GM10266 (cell line): Measurements from ENCODE around the gene MTNR1B.

Source experiments
- DNase-seq: peaks from one replicate; pipeline ENCODE4 v3.0.0; 2012; ENCODE audit errors: extremely low spot score
- TF ChIP-seq, protein P1 (sequence below): IDR thresholded peaks from 2 replicates; pipeline ENCODE4 v1.5.1; 2012; ENCODE audit warnings: mild to moderate bottlenecking, low read depth; ENCODE audit not compliant: control insufficient read depth, insufficient read depth; ENCODE audit errors: missing control alignments

The MTNR1B gene

DNA sequence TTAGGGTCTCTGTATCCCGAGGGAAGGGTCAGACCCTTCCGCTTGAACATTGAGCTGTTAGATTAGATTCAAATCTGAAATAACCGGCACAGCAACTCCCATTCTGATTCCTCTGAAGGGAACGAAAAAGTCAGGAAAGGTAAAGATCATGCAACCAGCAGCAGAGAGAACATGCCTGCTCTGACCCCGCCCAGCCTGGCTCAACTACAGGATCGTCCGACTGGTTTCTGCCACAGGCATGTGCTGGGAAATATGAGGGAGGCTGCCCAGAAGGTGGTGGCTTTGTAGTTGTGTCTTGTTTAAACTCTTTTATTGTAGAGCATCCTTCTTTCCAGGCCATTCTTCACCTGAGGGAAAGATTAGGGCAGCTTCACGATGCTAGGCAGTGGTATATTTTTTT, 5.0 kb upstream of the MTNR1B start:
- no peak for DNase-seq
- TF ChIP-seq, protein P1, sequence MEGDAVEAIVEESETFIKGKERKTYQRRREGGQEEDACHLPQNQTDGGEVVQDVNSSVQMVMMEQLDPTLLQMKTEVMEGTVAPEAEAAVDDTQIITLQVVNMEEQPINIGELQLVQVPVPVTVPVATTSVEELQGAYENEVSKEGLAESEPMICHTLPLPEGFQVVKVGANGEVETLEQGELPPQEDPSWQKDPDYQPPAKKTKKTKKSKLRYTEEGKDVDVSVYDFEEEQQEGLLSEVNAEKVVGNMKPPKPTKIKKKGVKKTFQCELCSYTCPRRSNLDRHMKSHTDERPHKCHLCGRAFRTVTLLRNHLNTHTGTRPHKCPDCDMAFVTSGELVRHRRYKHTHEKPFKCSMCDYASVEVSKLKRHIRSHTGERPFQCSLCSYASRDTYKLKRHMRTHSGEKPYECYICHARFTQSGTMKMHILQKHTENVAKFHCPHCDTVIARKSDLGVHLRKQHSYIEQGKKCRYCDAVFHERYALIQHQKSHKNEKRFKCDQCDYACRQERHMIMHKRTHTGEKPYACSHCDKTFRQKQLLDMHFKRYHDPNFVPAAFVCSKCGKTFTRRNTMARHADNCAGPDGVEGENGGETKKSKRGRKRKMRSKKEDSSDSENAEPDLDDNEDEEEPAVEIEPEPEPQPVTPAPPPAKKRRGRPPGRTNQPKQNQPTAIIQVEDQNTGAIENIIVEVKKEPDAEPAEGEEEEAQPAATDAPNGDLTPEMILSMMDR = no peak

DNA sequence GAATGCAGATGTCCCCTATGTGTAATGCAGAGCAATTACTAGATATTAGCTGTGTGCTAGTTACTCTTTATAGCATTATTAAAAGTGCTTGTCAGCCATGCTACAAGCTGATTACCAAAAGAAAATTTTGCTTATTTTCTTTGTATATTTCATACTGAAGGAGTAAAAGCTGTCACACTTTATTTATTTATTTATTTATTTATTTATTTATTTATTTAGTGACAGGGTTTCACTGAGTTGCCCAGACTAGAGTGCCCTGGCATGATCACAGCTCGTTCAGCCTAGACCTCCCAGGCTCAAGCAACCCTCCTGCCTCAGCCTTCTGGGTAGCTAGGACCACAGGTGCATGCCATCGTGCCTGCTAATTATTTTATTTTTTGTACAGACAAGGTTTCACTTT, 4.3 kb upstream of the MTNR1B start:
- TF ChIP-seq, protein P1 = no peak
- DNase-seq = no peak

DNA sequence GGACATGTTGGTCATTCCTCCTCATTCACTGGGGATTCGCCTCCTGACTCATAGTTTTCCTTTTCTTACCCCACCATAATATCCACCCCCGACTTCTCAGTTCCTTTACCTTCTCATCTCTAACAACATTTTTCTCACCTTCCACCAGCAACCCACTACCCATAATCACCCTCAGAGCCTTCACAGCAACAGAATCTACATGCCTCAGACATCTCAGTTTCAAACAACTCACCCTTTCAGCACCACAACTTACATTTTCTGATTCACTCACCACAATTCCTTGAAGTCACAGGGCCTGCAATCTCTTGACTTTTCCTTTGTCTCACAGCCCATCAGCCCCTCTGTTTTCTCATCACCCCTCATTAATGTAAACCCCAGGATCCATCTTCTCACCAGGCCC, 2.3 kb upstream of the MTNR1B start:
- TF ChIP-seq, protein P1 = no peak
- no peak for DNase-seq

DNA sequence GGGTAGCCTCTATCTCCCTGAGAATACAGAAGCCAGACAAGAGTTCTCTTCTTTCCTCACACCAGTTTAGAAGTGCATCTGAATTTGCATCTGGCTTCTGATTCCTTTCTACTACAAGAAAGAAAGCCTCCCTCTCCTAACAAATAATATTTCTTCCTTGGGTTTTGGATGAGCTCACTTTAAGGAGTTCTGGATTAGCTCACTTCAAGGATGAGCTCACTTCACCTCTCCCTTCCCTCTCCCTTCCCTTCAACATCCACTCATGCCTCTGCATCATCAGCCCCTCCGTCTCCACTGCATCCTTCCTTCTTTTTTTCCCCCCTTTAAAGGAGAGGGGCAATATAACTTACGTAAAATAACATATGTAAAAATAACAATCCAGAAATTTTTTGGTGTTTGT, 1.6 kb upstream of the MTNR1B start:
- DNase-seq = no peak
- TF ChIP-seq, protein P1 = no peak

DNA sequence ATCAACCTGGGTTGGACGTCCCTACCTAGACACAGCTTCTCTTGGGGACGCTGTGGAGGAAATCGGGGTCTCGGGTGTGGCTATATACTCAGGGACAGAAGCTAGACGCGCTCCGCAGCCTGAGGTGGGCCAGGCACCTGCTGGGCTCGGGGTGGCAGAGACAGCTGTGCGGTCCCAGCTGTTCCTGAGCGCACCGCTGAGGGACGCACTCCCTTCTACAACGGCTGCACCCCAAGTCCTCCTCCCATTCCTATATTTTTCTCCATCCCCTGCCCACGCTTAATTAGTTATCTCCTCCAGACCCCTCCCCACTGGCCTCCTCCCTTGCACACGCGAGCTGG, 188 bp upstream of the MTNR1B start:
- TF ChIP-seq, protein P1 = no peak
- DNase-seq = no peak

DNA sequence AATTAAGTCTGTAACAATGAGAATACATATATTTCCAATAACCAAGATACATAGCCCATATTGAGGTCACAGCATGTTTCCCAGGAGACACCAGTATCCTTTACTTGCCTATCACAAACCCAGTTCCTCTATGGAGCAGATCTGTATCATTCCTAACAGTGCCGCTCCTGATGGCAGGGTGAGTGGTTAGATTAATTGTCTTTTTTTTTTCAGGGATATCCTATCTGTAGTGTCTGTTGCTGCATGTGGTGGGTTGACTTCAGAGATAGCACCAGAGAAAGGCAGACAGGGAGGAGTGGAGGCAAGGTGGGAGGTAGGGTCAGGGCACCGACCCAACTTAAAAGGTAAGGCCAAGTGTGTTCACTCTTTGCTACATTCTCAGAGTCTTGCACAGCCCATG, 2.8 kb downstream of the MTNR1B start:
- DNase-seq = no peak
- TF ChIP-seq, protein P1 = no peak

DNA sequence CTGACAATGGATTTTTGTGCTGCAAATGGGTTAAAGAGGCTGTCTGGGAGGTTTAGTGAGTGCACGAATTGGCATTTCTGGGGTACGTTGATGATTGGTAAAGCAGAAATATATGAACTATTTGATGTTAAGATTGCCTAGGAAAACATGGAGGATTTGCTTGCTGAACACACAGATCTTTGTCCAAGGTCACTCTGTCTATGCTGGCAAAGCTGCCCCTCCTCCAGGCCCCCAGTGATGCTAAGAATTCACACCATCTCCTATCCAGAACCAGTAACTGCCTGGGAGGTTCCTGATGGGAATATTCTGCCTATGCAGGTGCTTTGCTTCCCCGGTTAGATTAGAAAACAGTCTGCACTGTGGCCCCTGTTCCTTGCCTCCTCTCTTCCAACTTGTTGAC, 5.8 kb downstream of the MTNR1B start:
- TF ChIP-seq, protein P1 = no peak
- DNase-seq = no peak
